Panc1 (cell line): ENCODE data around the gene OGFOD2. TPM values are rescaled to one million over a fixed set of nuclear protein-coding genes. Genes with fewer than 3 reads are reported as not detected.
A peak's percentile ranks its signal among the peaks of the same experiment; 100 is the strongest.

Source experiments
- ATAC-seq: fragments of 200-7000 bp; cut with Tn5 transposase; 2 replicates; pipeline ENCODE4 v1.9.1; 2020; ENCODE audit warnings: mild to moderate bottlenecking, moderate library complexity
- BruUV-seq: library from RNA; stranded (reverse); fragments of 400-500 nt; replicated peaks from 2 replicates; lab custom pipeline; 2021; lab: Mats Ljungman, UMichigan
- CTCF ChIA-PET: fragments of 300-600 bp; sonication (Branson Sonifier 250); formaldehyde crosslinking; loops from one replicate; lab custom pipeline; 2022; ENCODE audit warnings: antibody characterized with exemption; lab: Charles Lee
- POLR2A ChIA-PET: fragments of 300-600 bp; sonication (Branson Sonifier 250); formaldehyde crosslinking; loops from one replicate; lab custom pipeline; 2022; ENCODE audit warnings: antibody characterized with exemption; lab: Charles Lee
- DNase-seq: peaks from one replicate; pipeline ENCODE4 v3.0.0-alpha.2; 2010; ENCODE audit warnings: low read depth, low spot score
- H3K27ac ChIP-seq: 2 replicates; pipeline ENCODE4 v1.5.1; 2011; ENCODE audit warnings: mild to moderate bottlenecking, low read length, inconsistent platforms
- H3K27me3 ChIP-seq: fragments of 200-500 bp; sonication (Bioruptor generic); 2 replicates; pipeline ENCODE4 v1.6.0; 2014; ENCODE audit warnings: low read length, inconsistent platforms; ENCODE audit not compliant: control insufficient read depth, insufficient read depth
- H3K36me3 ChIP-seq: fragments of 200-500 bp; sonication (Bioruptor generic); 2 replicates; pipeline ENCODE4 v1.5.1; 2014; ENCODE audit warnings: inconsistent platforms, mild to moderate bottlenecking, low read length, moderate library complexity; ENCODE audit not compliant: control insufficient read depth, insufficient read depth
- H3K4me1 ChIP-seq: 2 replicates; pipeline ENCODE4 v1.5.1; 2011; ENCODE audit warnings: inconsistent platforms, mild to moderate bottlenecking, low read length, moderate library complexity; ENCODE audit not compliant: control insufficient read depth, insufficient read depth
- H3K4me3 ChIP-seq, 2 experiments: 2 replicates each; pipeline ENCODE4 v1.5.1; 2011 to 2012; ENCODE audit warnings: low read depth in 2 of 2, low read length in 2 of 2, mild to moderate bottlenecking in 2 of 2, inconsistent platforms in 1 of 2, moderate library complexity in 1 of 2
- H3K9me3 ChIP-seq: fragments of 200-500 bp; sonication (Bioruptor generic); 2 replicates; pipeline ENCODE4 v1.5.1; 2014; ENCODE audit warnings: low read depth, mild to moderate bottlenecking, inconsistent platforms, low read length, moderate library complexity; ENCODE audit not compliant: control insufficient read depth, insufficient read depth
- POLR2AphosphoS5 ChIP-seq: IDR thresholded peaks from 2 replicates; pipeline ENCODE4 v1.6.1; 2012; ENCODE audit warnings: mild to moderate bottlenecking, low read depth, low read length, moderate library complexity
- SIN3A ChIP-seq: IDR thresholded peaks from 2 replicates; pipeline ENCODE4 v1.6.1; 2012; ENCODE audit warnings: low read depth, mild to moderate bottlenecking, low read length, moderate library complexity, borderline replicate concordance; ENCODE audit not compliant: insufficient read depth
- TCF7L2 ChIP-seq: IDR thresholded peaks from 2 replicates; pipeline ENCODE4 v1.6.1; 2011; ENCODE audit warnings: mild to moderate bottlenecking, low read depth, low read length, inconsistent platforms
- in situ Hi-C: cut with HindIII; loops from 2 replicates; pipeline ENCODE4 v1.10.0; 2016; ENCODE audit warnings: low sequenced_read_pairs, low pct_unique_long_range_greater_than_20kb
- intact Hi-C: fragments of 100-400 bp; cut with micrococcal nuclease; formaldehyde crosslinking; loops from one replicate; pipeline ENCODE4 v1.10.0; 2022; ENCODE audit not compliant: unreplicated experiment
- total RNA-seq: library from RNA; stranded (reverse); gene quantifications from one replicate; pipeline ENCODE4 v1.2.1, GENCODE V29; 2021; ENCODE audit not compliant: unreplicated experiment
- TF ChIP-seq, protein P1 (sequence below): fragments of 450-650 bp; IDR thresholded peaks from 2 replicates; pipeline ENCODE4 v1.5.1; 2017; ENCODE audit warnings: mild to moderate bottlenecking
- TF ChIP-seq, protein P2 (sequence below), 2 experiments: IDR thresholded peaks; 2 replicates each; pipeline ENCODE4 v1.6.1; 2011 to 2012; ENCODE audit warnings: low read depth in 2 of 2, control low read depth in 1 of 2, low read length in 1 of 2, mild to moderate bottlenecking in 1 of 2, moderate library complexity in 1 of 2; ENCODE audit not compliant: insufficient read depth in 1 of 2

The OGFOD2 gene
- total RNA-seq, 1 experiment from 2014 or later: 32.0 TPM

DNA sequence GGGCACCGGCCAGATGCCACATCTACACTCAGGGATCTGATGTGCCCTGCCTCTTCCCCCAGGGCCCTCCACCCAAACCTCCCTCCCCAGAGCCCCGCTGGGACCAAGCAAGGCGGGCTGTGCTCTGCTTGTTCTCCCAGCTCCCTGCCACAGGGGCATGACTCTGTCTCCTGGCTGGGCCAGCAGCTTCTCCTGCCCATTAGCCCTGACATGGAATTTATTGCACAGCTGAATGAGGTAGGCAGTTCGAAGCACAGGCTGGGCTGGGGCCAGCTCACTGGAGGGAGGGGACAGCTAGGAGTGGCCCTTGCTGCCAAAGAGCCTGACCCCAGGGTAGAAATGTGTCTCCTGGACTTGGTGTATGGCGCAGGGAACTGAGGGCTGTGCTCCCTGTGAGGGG lies 47.8 kb downstream of the OGFOD2 start:
- BruUV-seq: no TSS peak
- no peak for DNase-seq
- 0 out of 2 replicates have a peak, but pooled peaks have one; percentile 24 for ATAC-seq
- in situ Hi-C loops: no loop called here
- CTCF ChIA-PET: interaction anchor here (0.5 kb wide), 1 partner anchor 186 kb away, joined by 4 read pairs; no protein-coding TSS in a partner anchor
- Histone ChIP-seq H3K36me3 (no peaks in the 10 kb centered on the region), H3K4me3 (no peak overlapping the region), H3K27me3 (no peaks in the 10 kb centered on the region), H3K4me1 (peaks cover 10% of the 10 kb centered on the region), H3K9me3 (no peaks in the 10 kb centered on the region), H3K27ac (no peak overlapping the region)
- intact Hi-C loops: no loop called here
- TF ChIP-seq, protein P1, sequence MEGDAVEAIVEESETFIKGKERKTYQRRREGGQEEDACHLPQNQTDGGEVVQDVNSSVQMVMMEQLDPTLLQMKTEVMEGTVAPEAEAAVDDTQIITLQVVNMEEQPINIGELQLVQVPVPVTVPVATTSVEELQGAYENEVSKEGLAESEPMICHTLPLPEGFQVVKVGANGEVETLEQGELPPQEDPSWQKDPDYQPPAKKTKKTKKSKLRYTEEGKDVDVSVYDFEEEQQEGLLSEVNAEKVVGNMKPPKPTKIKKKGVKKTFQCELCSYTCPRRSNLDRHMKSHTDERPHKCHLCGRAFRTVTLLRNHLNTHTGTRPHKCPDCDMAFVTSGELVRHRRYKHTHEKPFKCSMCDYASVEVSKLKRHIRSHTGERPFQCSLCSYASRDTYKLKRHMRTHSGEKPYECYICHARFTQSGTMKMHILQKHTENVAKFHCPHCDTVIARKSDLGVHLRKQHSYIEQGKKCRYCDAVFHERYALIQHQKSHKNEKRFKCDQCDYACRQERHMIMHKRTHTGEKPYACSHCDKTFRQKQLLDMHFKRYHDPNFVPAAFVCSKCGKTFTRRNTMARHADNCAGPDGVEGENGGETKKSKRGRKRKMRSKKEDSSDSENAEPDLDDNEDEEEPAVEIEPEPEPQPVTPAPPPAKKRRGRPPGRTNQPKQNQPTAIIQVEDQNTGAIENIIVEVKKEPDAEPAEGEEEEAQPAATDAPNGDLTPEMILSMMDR: no peak
- TF ChIP-seq, protein P2, sequence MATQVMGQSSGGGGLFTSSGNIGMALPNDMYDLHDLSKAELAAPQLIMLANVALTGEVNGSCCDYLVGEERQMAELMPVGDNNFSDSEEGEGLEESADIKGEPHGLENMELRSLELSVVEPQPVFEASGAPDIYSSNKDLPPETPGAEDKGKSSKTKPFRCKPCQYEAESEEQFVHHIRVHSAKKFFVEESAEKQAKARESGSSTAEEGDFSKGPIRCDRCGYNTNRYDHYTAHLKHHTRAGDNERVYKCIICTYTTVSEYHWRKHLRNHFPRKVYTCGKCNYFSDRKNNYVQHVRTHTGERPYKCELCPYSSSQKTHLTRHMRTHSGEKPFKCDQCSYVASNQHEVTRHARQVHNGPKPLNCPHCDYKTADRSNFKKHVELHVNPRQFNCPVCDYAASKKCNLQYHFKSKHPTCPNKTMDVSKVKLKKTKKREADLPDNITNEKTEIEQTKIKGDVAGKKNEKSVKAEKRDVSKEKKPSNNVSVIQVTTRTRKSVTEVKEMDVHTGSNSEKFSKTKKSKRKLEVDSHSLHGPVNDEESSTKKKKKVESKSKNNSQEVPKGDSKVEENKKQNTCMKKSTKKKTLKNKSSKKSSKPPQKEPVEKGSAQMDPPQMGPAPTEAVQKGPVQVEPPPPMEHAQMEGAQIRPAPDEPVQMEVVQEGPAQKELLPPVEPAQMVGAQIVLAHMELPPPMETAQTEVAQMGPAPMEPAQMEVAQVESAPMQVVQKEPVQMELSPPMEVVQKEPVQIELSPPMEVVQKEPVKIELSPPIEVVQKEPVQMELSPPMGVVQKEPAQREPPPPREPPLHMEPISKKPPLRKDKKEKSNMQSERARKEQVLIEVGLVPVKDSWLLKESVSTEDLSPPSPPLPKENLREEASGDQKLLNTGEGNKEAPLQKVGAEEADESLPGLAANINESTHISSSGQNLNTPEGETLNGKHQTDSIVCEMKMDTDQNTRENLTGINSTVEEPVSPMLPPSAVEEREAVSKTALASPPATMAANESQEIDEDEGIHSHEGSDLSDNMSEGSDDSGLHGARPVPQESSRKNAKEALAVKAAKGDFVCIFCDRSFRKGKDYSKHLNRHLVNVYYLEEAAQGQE (IDR thresholded peaks at IDR 0.05; ENCODE audit: insufficient read depth in 1 of 2, low read depth in 2 of 2, low read length in 1 of 2): no peak
- TF ChIP-seq TCF7L2: no peak
- no peak for TF ChIP-seq POLR2AphosphoS5
- no peak for TF ChIP-seq SIN3A
- POLR2A ChIA-PET: no interaction called here

- no peak for DNase-seq
- intact Hi-C loops (no loop called here), in situ Hi-C loops (no loop called here)
- Histone ChIP-seq H3K4me3 (no peak overlapping the region), H3K4me1 (peaks cover 10% of the 10 kb centered on the region), H3K27me3 (no peaks in the 10 kb centered on the region), H3K36me3 (no peaks in the 10 kb centered on the region), H3K27ac (no peak overlapping the region), H3K9me3 (no peaks in the 10 kb centered on the region)
- POLR2A ChIA-PET: no interaction called here
- TF ChIP-seq TCF7L2 (no peak), SIN3A (no peak), POLR2AphosphoS5 (no peak)
- TF ChIP-seq, protein P1: no peak
- TF ChIP-seq, protein P2 (IDR thresholded peaks at IDR 0.05; ENCODE audit: insufficient read depth in 1 of 2, low read depth in 2 of 2, low read length in 1 of 2): no peak
- BruUV-seq: TSS peak; percentile 23
- CTCF ChIA-PET: interaction anchor here (0.7 kb wide), 1 partner anchor 58 kb away, joined by 8 read pairs; the partner anchor contains the start of gene ABCB9
- peak; percentile 29; the same call in 1 of the 2 replicates for ATAC-seq
These were observed 49.9 kb downstream of the OGFOD2 start for GRCh38 chr12:123024819-123025391.
